Naive thymus-derived CD4-positive, alpha-beta T cell (primary cell): ENCODE results near the gene USP22. TPM values are rescaled to one million over a fixed set of nuclear protein-coding genes. Genes with fewer than 3 reads are reported as not detected.

Source experiments
- ATAC-seq: fragments of 150-1000 bp; cut with Tn5 transposase; 2 replicates; pipeline ENCODE4 v1.10.0; 2021; ENCODE audit warnings: mild to moderate bottlenecking, moderate library complexity
- CTCF ChIA-PET: fragments of 350-600 bp; sonication (Branson Sonifier 250); formaldehyde crosslinking; loops from one replicate; lab custom pipeline; 2021; ENCODE audit warnings: antibody characterized with exemption; lab: Charles Lee
- POLR2A ChIA-PET: fragments of 350-600 bp; sonication (Branson Sonifier 250); formaldehyde crosslinking; loops from one replicate; lab custom pipeline; 2021; ENCODE audit warnings: antibody characterized with exemption, inconsistent platforms; lab: Charles Lee
- DNase-seq, 9 donors: peaks; one replicate each; pipeline versions ENCODE4 v3.0.0 to v3.0.0-alpha.2; 2020 to 2022; ENCODE audit warnings: mixed read lengths in 1 of 9
- H3K27ac ChIP-seq: one replicate; pipeline ENCODE4 v1.7.0; 2013; ENCODE audit warnings: mild to moderate bottlenecking, low read depth, low read length, moderate library complexity
- H3K27me3 ChIP-seq, 2 donors: one replicate each; pipeline ENCODE4 v1.7.0; 2013; ENCODE audit warnings: low read length in 2 of 2, mild to moderate bottlenecking in 2 of 2, moderate library complexity in 2 of 2; ENCODE audit not compliant: control insufficient read depth in 2 of 2, insufficient read depth in 2 of 2
- H3K36me3 ChIP-seq, 3 experiments: 1 replicate in 2 of 3; 2 replicates in 1 of 3; pipeline ENCODE4 v1.7.0; 2013; ENCODE audit warnings: low read length in 3 of 3, mild to moderate bottlenecking in 3 of 3, moderate library complexity in 1 of 3; ENCODE audit not compliant: insufficient read depth in 3 of 3, control insufficient read depth in 2 of 3
- H3K4me1 ChIP-seq, 2 donors: one replicate each; pipeline ENCODE4 v1.7.0; 2013; ENCODE audit warnings: low read length in 2 of 2, mild to moderate bottlenecking in 2 of 2, moderate library complexity in 1 of 2; ENCODE audit not compliant: control insufficient read depth in 2 of 2, insufficient read depth in 2 of 2
- H3K4me3 ChIP-seq: 2 replicates; pipeline ENCODE4 v1.7.0; 2013; ENCODE audit warnings: mild to moderate bottlenecking, low read length
- H3K9me3 ChIP-seq, 3 experiments: 1 replicate in 2 of 3; 2 replicates in 1 of 3; pipeline ENCODE4 v1.7.0; 2013; ENCODE audit warnings: low read length in 3 of 3; ENCODE audit not compliant: control insufficient read depth in 2 of 3
- H3K27ac Mint-ChIP-seq, 9 donors: one replicate each; pipeline ENCODE4 v1.8.0; 2020 to 2022; ENCODE audit warnings: mixed read lengths in 9 of 9, mild to moderate bottlenecking in 8 of 9, moderate library complexity in 5 of 9, inconsistent platforms in 2 of 9
- H3K27me3 Mint-ChIP-seq, 5 donors: one replicate each; pipeline ENCODE4 v1.8.0; 2021 to 2022; ENCODE audit warnings: mixed read lengths in 5 of 5, mild to moderate bottlenecking in 1 of 5
- H3K36me3 Mint-ChIP-seq, 5 donors: one replicate each; pipeline ENCODE4 v1.8.0; 2020 to 2022; ENCODE audit warnings: mixed read lengths in 5 of 5, mild to moderate bottlenecking in 3 of 5, inconsistent platforms in 1 of 5
- H3K4me1 Mint-ChIP-seq, 7 donors: one replicate each; pipeline ENCODE4 v1.8.0; 2020 to 2022; ENCODE audit warnings: mixed read lengths in 7 of 7, mild to moderate bottlenecking in 3 of 7, inconsistent platforms in 1 of 7
- H3K4me3 Mint-ChIP-seq, 10 donors: one replicate each; pipeline ENCODE4 v1.8.0; 2020 to 2022; ENCODE audit warnings: mild to moderate bottlenecking in 10 of 10, mixed read lengths in 10 of 10, moderate library complexity in 6 of 10, inconsistent platforms in 2 of 10
- H3K9me3 Mint-ChIP-seq, 11 donors: one replicate each; pipeline ENCODE4 v1.8.0; 2020 to 2022; ENCODE audit warnings: mixed read lengths in 11 of 11, mild to moderate bottlenecking in 4 of 11, inconsistent platforms in 1 of 11, moderate library complexity in 1 of 11
- intact Hi-C, 2 donors: fragments of 100-400 bp; cut with micrococcal nuclease; formaldehyde crosslinking; loops; one replicate each; pipeline ENCODE4 v1.15.1; 2023
- polyA plus RNA-seq, 2 donors: library from polyadenylated mRNA; unstranded; fragments of 300-500 nt; fragmentation: Illumina TruSeq; gene quantifications; one replicate each; pipeline ENCODE4 v1.2.3, GENCODE V29; 2021
- total RNA-seq, 6 experiments: library from RNA in 5 of 6; stranded (reverse) in 5 of 6; gene quantifications; 1 replicate in 5 of 6; 2 replicates in 1 of 6; pipeline ENCODE4 v1.2.3 and lab custom pipeline; 2021 to 2026

USP22 gene
- total and polyA plus RNA-seq, 7 experiments from 2014 or later = 35.0 to 172 (median 138) TPM

DNA sequence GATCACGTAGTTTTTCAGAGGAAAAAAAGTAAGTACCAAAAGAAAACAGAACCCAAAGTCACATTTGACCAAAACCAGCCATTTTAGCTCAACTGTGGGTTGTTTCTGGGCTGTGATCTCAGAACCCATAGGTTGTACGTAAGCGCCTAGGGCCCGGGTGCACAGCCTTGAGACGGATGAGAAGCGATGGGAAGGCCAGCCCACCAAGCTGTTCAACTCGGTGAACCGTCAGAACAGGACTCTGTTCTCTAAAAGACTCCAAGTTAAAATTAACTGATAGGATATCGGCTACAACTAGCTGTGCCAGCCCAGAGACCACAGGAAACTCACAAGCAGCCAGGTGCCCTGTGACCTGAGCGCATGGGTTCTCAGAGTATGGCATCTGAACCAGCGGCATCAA lies 28.3 kb downstream of the USP22 start:
- no peak for DNase-seq
- peaks cover 47 to 100% (median 53%) of the 10 kb centered on the region in 3 experiments for H3K36me3 ChIP-seq
- H3K4me3 ChIP-seq = no peak overlapping the region
- Mint-ChIP-seq H3K4me3 (no peak overlapping the region), H3K9me3 (no peaks in the 10 kb centered on the region), H3K36me3 (peaks cover 27 to 63% (median 36%) of the 10 kb centered on the region in 5 donors), H3K4me1 (peaks cover 0 to 23% (median 8%) of the 10 kb centered on the region in 7 donors), H3K27ac (peak overlapping the region in 2 of 9 donors; percentile 19 to 56), H3K27me3 (no peaks in the 10 kb centered on the region)
- no peaks in the 10 kb centered on the region for H3K4me1 ChIP-seq
- ATAC-seq = no peak
- H3K9me3 ChIP-seq = no peaks in the 10 kb centered on the region
- intact Hi-C loops = no loop called here
- no peak overlapping the region for H3K27ac ChIP-seq
- ChIA-PET CTCF (interaction anchor here (0.8 kb wide), 1 partner anchor 9 kb away, joined by 3 read pairs; no protein-coding TSS in a partner anchor), POLR2A (interaction anchor here (1.2 kb wide), 1 partner anchor 29 kb away, joined by 11 read pairs; no protein-coding TSS in a partner anchor)
- H3K27me3 ChIP-seq = no peaks in the 10 kb centered on the region

GRCh38 chr17:21013983-21014382 lies 28.8 kb downstream of the USP22 start:
- H3K4me1 ChIP-seq = no peaks in the 10 kb centered on the region
- no peak overlapping the region for H3K4me3 ChIP-seq
- H3K36me3 ChIP-seq = peaks cover 42 to 100% (median 48%) of the 10 kb centered on the region in 3 experiments
- peaks cover 27 to 62% (median 33%) of the 10 kb centered on the region in 5 donors for H3K36me3 Mint-ChIP-seq
- no peak overlapping the region for H3K27ac ChIP-seq
- ChIA-PET CTCF (no interaction called here), POLR2A (no interaction called here)
- H3K4me3 Mint-ChIP-seq = no peak overlapping the region
- no peaks in the 10 kb centered on the region for H3K9me3 Mint-ChIP-seq
- H3K27me3 ChIP-seq = no peaks in the 10 kb centered on the region
- intact Hi-C loops = no loop called here
- DNase-seq (no peak), ATAC-seq (no peak)
- H3K27ac Mint-ChIP-seq = peak overlapping the region in 1 of 9 donors; percentile 56
- no peaks in the 10 kb centered on the region for H3K27me3 Mint-ChIP-seq
- peaks cover 0 to 23% (median 8%) of the 10 kb centered on the region in 7 donors for H3K4me1 Mint-ChIP-seq
- H3K9me3 ChIP-seq = no peaks in the 10 kb centered on the region

- no peaks in the 10 kb centered on the region for H3K27me3 ChIP-seq
- peak overlapping the region in 1 of 9 donors; percentile 48 for H3K27ac Mint-ChIP-seq
Observed at GRCh38 chr17:21012736-21013135, 30.1 kb downstream of the USP22 start.

GRCh38 chr17:21010705-21011596 lies 31.9 kb downstream of the USP22 start:
- POLR2A ChIA-PET = no interaction called here
- ATAC-seq (no peak), DNase-seq (no peak)
- Histone ChIP-seq H3K36me3 (peaks cover 28 to 99% (median 50%) of the 10 kb centered on the region in 3 experiments), H3K9me3 (no peaks in the 10 kb centered on the region), H3K27me3 (no peaks in the 10 kb centered on the region), H3K4me1 (no peaks in the 10 kb centered on the region), H3K4me3 (no peak overlapping the region), H3K27ac (no peak overlapping the region)
- H3K9me3 Mint-ChIP-seq = peaks cover 0 to 2% (median 0%) of the 10 kb centered on the region in 11 donors
- intact Hi-C loops = no loop called here
- no peaks in the 10 kb centered on the region for H3K27me3 Mint-ChIP-seq
- peaks cover 14 to 58% (median 30%) of the 10 kb centered on the region in 5 donors for H3K36me3 Mint-ChIP-seq
- CTCF ChIA-PET = interaction anchor here (1.1 to 1.4 kb wide), 2 partner anchors 18 to 33 kb away, joined by 4 to 6 read pairs; no protein-coding TSS in a partner anchor
- peaks cover 0 to 12% (median 3%) of the 10 kb centered on the region in 7 donors for H3K4me1 Mint-ChIP-seq
- no peak overlapping the region for H3K4me3 Mint-ChIP-seq
- peak overlapping the region in 2 of 9 donors; percentile 25 to 28 for H3K27ac Mint-ChIP-seq

More at GRCh38 chr17:21012736-21013135, 30.1 kb downstream of the USP22 start:
- H3K4me1 ChIP-seq = no peaks in the 10 kb centered on the region
- no peak overlapping the region for H3K27ac ChIP-seq
- H3K36me3 ChIP-seq = peaks cover 35 to 99% (median 51%) of the 10 kb centered on the region in 3 experiments
- no peak overlapping the region for H3K4me3 Mint-ChIP-seq
- ChIA-PET CTCF (no interaction called here), POLR2A (no interaction called here)
- DNase-seq (no peak), ATAC-seq (no peak)
- H3K4me3 ChIP-seq = no peak overlapping the region
- H3K9me3 Mint-ChIP-seq = peaks cover 0 to 2% (median 0%) of the 10 kb centered on the region in 11 donors
- H3K9me3 ChIP-seq = no peaks in the 10 kb centered on the region
- intact Hi-C loops = no loop called here
- no peaks in the 10 kb centered on the region for H3K27me3 Mint-ChIP-seq
- H3K36me3 Mint-ChIP-seq = peaks cover 27 to 59% (median 33%) of the 10 kb centered on the region in 5 donors
- peaks cover 0 to 19% (median 8%) of the 10 kb centered on the region in 7 donors for H3K4me1 Mint-ChIP-seq

- ChIA-PET CTCF (no interaction called here), POLR2A (no interaction called here)
- Histone ChIP-seq H3K9me3 (no peaks in the 10 kb centered on the region), H3K27ac (no peak overlapping the region), H3K4me3 (no peak overlapping the region), H3K27me3 (no peaks in the 10 kb centered on the region), H3K36me3 (peaks cover 24 to 99% (median 54%) of the 10 kb centered on the region in 3 experiments), H3K4me1 (no peaks in the 10 kb centered on the region)
- no peak overlapping the region for H3K4me3 Mint-ChIP-seq
- H3K4me1 Mint-ChIP-seq = peaks cover 0 to 8% (median 0%) of the 10 kb centered on the region in 7 donors
- DNase-seq = no peak
- no peak for ATAC-seq
- H3K36me3 Mint-ChIP-seq = peaks cover 14 to 51% (median 31%) of the 10 kb centered on the region in 5 donors
- H3K9me3 Mint-ChIP-seq = peaks cover 0 to 2% (median 0%) of the 10 kb centered on the region in 11 donors
- intact Hi-C loops = no loop called here
- H3K27ac Mint-ChIP-seq = peak overlapping the region in 1 of 9 donors; percentile 31
- no peaks in the 10 kb centered on the region for H3K27me3 Mint-ChIP-seq
Observed at GRCh38 chr17:21008992-21009671, 33.7 kb downstream of the USP22 start.

GRCh38 chr17:21008160-21008915 lies 34.5 kb downstream of the USP22 start:
- no peak overlapping the region for H3K27ac ChIP-seq
- H3K27me3 ChIP-seq = no peaks in the 10 kb centered on the region
- Mint-ChIP-seq H3K27me3 (no peaks in the 10 kb centered on the region), H3K4me1 (peaks cover 0 to 7% (median 1%) of the 10 kb centered on the region in 7 donors), H3K36me3 (peaks cover 12 to 52% (median 28%) of the 10 kb centered on the region in 5 donors), H3K9me3 (peaks cover 0 to 2% (median 0%) of the 10 kb centered on the region in 11 donors), H3K4me3 (no peak overlapping the region), H3K27ac (peak overlapping the region in 2 of 9 donors; percentile 25 to 54)
- POLR2A ChIA-PET = interaction anchor here (0.9 kb wide), 1 partner anchor 35 kb away, joined by 3 read pairs; no protein-coding TSS in a partner anchor
- intact Hi-C loops = no loop called here
- no peaks in the 10 kb centered on the region for H3K9me3 ChIP-seq
- H3K36me3 ChIP-seq = peaks cover 21 to 99% (median 51%) of the 10 kb centered on the region in 3 experiments
- ATAC-seq (no peak), DNase-seq (no peak)
- no peaks in the 10 kb centered on the region for H3K4me1 ChIP-seq
- no peak overlapping the region for H3K4me3 ChIP-seq
- CTCF ChIA-PET = no interaction called here
